Loucy (cell line): ENCODE data around the gene PDE8B.

ENCODE experiments used
- H2AFZ ChIP-seq: fragments of 200-600 bp; sonication (generic); 2 replicates; pipeline ENCODE4 v1.6.0; 2016; ENCODE audit warnings: antibody characterized with exemption, mild to moderate bottlenecking, low read length, moderate library complexity
- H3F3A ChIP-seq: fragments of 200-600 bp; 2 replicates; pipeline ENCODE4 v1.6.0; 2016; ENCODE audit warnings: antibody characterized with exemption, low read depth, mild to moderate bottlenecking
- H3K27me3 ChIP-seq: fragments of 200-600 bp; sonication (generic); 2 replicates; pipeline ENCODE4 v1.6.1; 2014; ENCODE audit warnings: low read length, mild to moderate bottlenecking; ENCODE audit not compliant: insufficient read depth, poor library complexity, severe bottlenecking
- H3K36me3 ChIP-seq: fragments of 200-600 bp; sonication (generic); 2 replicates; pipeline ENCODE4 v1.6.1; 2016; ENCODE audit warnings: low read length; ENCODE audit not compliant: insufficient read depth
- H3K4me1 ChIP-seq: fragments of 200-600 bp; sonication (generic); 2 replicates; pipeline ENCODE4 v1.5.1; 2014; ENCODE audit warnings: low read length, mild to moderate bottlenecking; ENCODE audit not compliant: insufficient read depth, poor library complexity, severe bottlenecking
- H3K4me2 ChIP-seq: fragments of 200-600 bp; sonication (generic); 2 replicates; pipeline ENCODE4 v1.6.0; 2014; ENCODE audit warnings: antibody characterized with exemption, low read length, low read depth, mild to moderate bottlenecking; ENCODE audit not compliant: poor library complexity, severe bottlenecking
- H3K4me3 ChIP-seq: fragments of 200-600 bp; sonication (generic); 2 replicates; pipeline ENCODE4 v1.5.1; 2014; ENCODE audit warnings: low read length, mild to moderate bottlenecking, mixed read lengths; ENCODE audit not compliant: poor library complexity, severe bottlenecking
- H3K79me2 ChIP-seq: fragments of 200-600 bp; sonication (generic); 2 replicates; pipeline ENCODE4 v1.6.1; 2014; ENCODE audit warnings: low read length; ENCODE audit not compliant: insufficient read depth
- H3K9ac ChIP-seq: fragments of 200-600 bp; sonication (generic); 2 replicates; pipeline ENCODE4 v1.6.0; 2014; ENCODE audit warnings: mild to moderate bottlenecking, low read depth, low read length, moderate library complexity; ENCODE audit not compliant: poor library complexity, severe bottlenecking
- H3K9me2 ChIP-seq: fragments of 200-600 bp; sonication (generic); replicated peaks from 2 replicates; pipeline ENCODE4 v1.6.1; 2016; ENCODE audit warnings: low read depth, low read length, mixed read lengths
- H3K9me3 ChIP-seq: fragments of 200-600 bp; sonication (generic); 2 replicates; pipeline ENCODE4 v1.6.1; 2014; ENCODE audit warnings: mild to moderate bottlenecking, antibody characterized with exemption, low read length, low read depth; ENCODE audit not compliant: insufficient read depth
- H4K20me1 ChIP-seq: fragments of 200-600 bp; sonication (generic); 2 replicates; pipeline ENCODE4 v1.6.0; 2014; ENCODE audit warnings: antibody characterized with exemption, low read length, mild to moderate bottlenecking; ENCODE audit not compliant: insufficient read depth, poor library complexity, severe bottlenecking
- CTCF ChIP-seq: fragments of 200-600 bp; sonication (generic); conservative IDR thresholded peaks from 2 replicates; pipeline ENCODE4 v1.5.1; 2014; ENCODE audit warnings: mild to moderate bottlenecking, antibody characterized with exemption, low read length
- EZH2phosphoT487 ChIP-seq: fragments of 200-600 bp; IDR thresholded peaks from 2 replicates; pipeline ENCODE4 v1.6.1; 2018; ENCODE audit warnings: antibody characterized with exemption, mild to moderate bottlenecking, moderate library complexity, borderline replicate concordance

Gene PDE8B

GRCh38 chr5:77167695-77168121 is 42.8 kb upstream of the PDE8B start:
- no peak overlapping the region for H2AFZ ChIP-seq

GRCh38 chr5:77168161-77168878 is 42.2 kb upstream of the PDE8B start:
- TF ChIP-seq CTCF: no peak
- TF ChIP-seq EZH2phosphoT487: no peak
- Histone ChIP-seq H3K4me3 (no peak overlapping the region), H3F3A (no peaks in the 10 kb centered on the region), H3K4me2 (no peak overlapping the region), H3K9me3 (no peaks in the 10 kb centered on the region), H2AFZ (no peak overlapping the region), H3K36me3 (no peaks in the 10 kb centered on the region), H3K9ac (no peak overlapping the region), H3K27me3 (no peaks in the 10 kb centered on the region), H3K4me1 (no peaks in the 10 kb centered on the region), H3K79me2 (no peaks in the 10 kb centered on the region), H3K9me2 (no peaks in the 10 kb centered on the region), H4K20me1 (no peaks in the 10 kb centered on the region)

More at GRCh38 chr5:77167695-77168121, 42.8 kb upstream of the PDE8B start:
- H3K4me1 ChIP-seq: no peaks in the 10 kb centered on the region
- no peaks in the 10 kb centered on the region for H3K9me3 ChIP-seq
- TF ChIP-seq EZH2phosphoT487 (no peak), CTCF (no peak)
- H3K79me2 ChIP-seq: no peaks in the 10 kb centered on the region
- no peak overlapping the region for H3K9ac ChIP-seq
- no peaks in the 10 kb centered on the region for H3K9me2 ChIP-seq
- no peaks in the 10 kb centered on the region for H3K27me3 ChIP-seq
- H3K4me2 ChIP-seq: no peak overlapping the region
- H3K36me3 ChIP-seq: no peaks in the 10 kb centered on the region
- H3F3A ChIP-seq: no peaks in the 10 kb centered on the region
- H3K4me3 ChIP-seq: no peak overlapping the region
- no peaks in the 10 kb centered on the region for H4K20me1 ChIP-seq

- Histone ChIP-seq H2AFZ (no peak overlapping the region), H3K79me2 (no peaks in the 10 kb centered on the region), H3K9me2 (no peaks in the 10 kb centered on the region), H3K9me3 (no peaks in the 10 kb centered on the region), H3K4me1 (no peaks in the 10 kb centered on the region), H3K27me3 (no peaks in the 10 kb centered on the region), H4K20me1 (no peaks in the 10 kb centered on the region), H3K9ac (no peak overlapping the region), H3K4me3 (no peak overlapping the region), H3K4me2 (no peak overlapping the region), H3K36me3 (no peaks in the 10 kb centered on the region), H3F3A (no peaks in the 10 kb centered on the region)
- TF ChIP-seq CTCF (no peak), EZH2phosphoT487 (no peak)
These were observed 41.6 kb upstream of the PDE8B start for GRCh38 chr5:77168879-77169244.
